Kidney (tissue), 14 donors: Measurements from ENCODE around the gene ECHDC3. TPM values are rescaled to one million over a fixed set of nuclear protein-coding genes. Genes with fewer than 3 reads are reported as not detected.

Experiments
- DNase-seq, 5 donors: peaks; one replicate each; pipeline ENCODE4 v3.0.0-alpha.2; 2013 to 2020
- FAIRE-seq: peaks from 2 replicates; lab custom pipeline; 2012; peaks lifted over from hg19 to GRCh38; lab: Jason Lieb, UNC
- H3K27ac ChIP-seq, 2 donors: one replicate each; pipeline ENCODE4 v1.7.0; 2013; ENCODE audit warnings: low read depth in 2 of 2, low read length in 2 of 2, inconsistent platforms in 1 of 2
- H3K27me3 ChIP-seq: one replicate; pipeline ENCODE4 v1.7.1; 2013; ENCODE audit warnings: low read length, inconsistent platforms; ENCODE audit not compliant: control insufficient read depth, insufficient read depth
- H3K36me3 ChIP-seq, 3 donors: one replicate each; pipeline versions ENCODE4 v1.7.0 to v1.7.1; 2013; ENCODE audit warnings: low read length in 3 of 3, control low read depth in 1 of 3, inconsistent platforms in 1 of 3; ENCODE audit not compliant: insufficient read depth in 3 of 3, control insufficient read depth in 2 of 3
- H3K4me1 ChIP-seq, 3 donors: one replicate each; pipeline versions ENCODE4 v1.7.0 to v1.7.1; 2013; ENCODE audit warnings: low read length in 3 of 3, inconsistent platforms in 1 of 3, low read depth in 1 of 3; ENCODE audit not compliant: control insufficient read depth in 2 of 3, insufficient read depth in 2 of 3
- H3K4me3 ChIP-seq, 3 donors: one replicate each; pipeline versions ENCODE4 v1.7.0 to v1.8.1; 2013; ENCODE audit warnings: low read length in 3 of 3, control low read depth in 1 of 3, inconsistent platforms in 1 of 3
- H3K9ac ChIP-seq, 3 donors: one replicate each; pipeline versions ENCODE4 v1.7.0 to v1.7.1; 2013; ENCODE audit warnings: low read length in 3 of 3, control low read depth in 1 of 3, inconsistent platforms in 1 of 3
- H3K9me3 ChIP-seq, 3 donors: one replicate each; pipeline versions ENCODE4 v1.7.0 to v1.7.1; 2013; ENCODE audit warnings: low read length in 3 of 3, control low read depth in 1 of 3, inconsistent platforms in 1 of 3; ENCODE audit not compliant: control insufficient read depth in 2 of 3, insufficient read depth in 1 of 3
- intact Hi-C: fragments of 100-400 bp; cut with DNase I; formaldehyde crosslinking; loops from one replicate; pipeline ENCODE4 v1.11.1; 2022
- polyA plus RNA-seq: library from polyadenylated mRNA; stranded (reverse); fragments of 350-450 nt; fragmentation: Illumina TruSeq; extraction: RNeasy Lipid Tissue Mini Kit (QIAGEN cat#74804); gene quantifications from one replicate; pipeline ENCODE4 v1.2.3, GENCODE V29; 2014; ENCODE audit warnings: low read depth, low replicate concordance; ENCODE audit not compliant: insufficient read depth
- total RNA-seq: library from RNA; stranded (reverse); fragmentation: NEBNext Ultra II Directional; extraction: Animal tissue kit (Norgen Biotek cat#: 25700); gene quantifications from one replicate; pipeline ENCODE4 v1.2.1, GENCODE V29; 2021
- TF ChIP-seq, protein P1 (sequence below): IDR thresholded peaks from 3 replicates; pipeline ENCODE4 v1.5.1; 2012; ENCODE audit warnings: mild to moderate bottlenecking, moderate library complexity, borderline replicate concordance; ENCODE audit not compliant: insufficient read depth; ENCODE audit errors: extremely low read depth
- donor health status: control.
- donor health status: control.
- donor health status: control.
- donor health status: control.
- donor health status: control.
- donor health status: DM: yes; HTN: yes; CAD: no.
- donor health status: Normal renal cell carcinoma (clear cell type).

The ECHDC3 gene
- total and polyA plus RNA-seq, 2 donors from 2014 or later: 32.4 to 132 TPM

- H3K27me3 ChIP-seq: no peaks in the 10 kb centered on the region
- H3K36me3 ChIP-seq: no peaks in the 10 kb centered on the region
- DNase-seq: peak in 2 of 5 donors; percentile 51 to 73
- intact Hi-C loops: no loop called here
- no peaks in the 10 kb centered on the region for H3K9me3 ChIP-seq
- no peaks in the 10 kb centered on the region for H3K4me1 ChIP-seq
- TF ChIP-seq, protein P1, sequence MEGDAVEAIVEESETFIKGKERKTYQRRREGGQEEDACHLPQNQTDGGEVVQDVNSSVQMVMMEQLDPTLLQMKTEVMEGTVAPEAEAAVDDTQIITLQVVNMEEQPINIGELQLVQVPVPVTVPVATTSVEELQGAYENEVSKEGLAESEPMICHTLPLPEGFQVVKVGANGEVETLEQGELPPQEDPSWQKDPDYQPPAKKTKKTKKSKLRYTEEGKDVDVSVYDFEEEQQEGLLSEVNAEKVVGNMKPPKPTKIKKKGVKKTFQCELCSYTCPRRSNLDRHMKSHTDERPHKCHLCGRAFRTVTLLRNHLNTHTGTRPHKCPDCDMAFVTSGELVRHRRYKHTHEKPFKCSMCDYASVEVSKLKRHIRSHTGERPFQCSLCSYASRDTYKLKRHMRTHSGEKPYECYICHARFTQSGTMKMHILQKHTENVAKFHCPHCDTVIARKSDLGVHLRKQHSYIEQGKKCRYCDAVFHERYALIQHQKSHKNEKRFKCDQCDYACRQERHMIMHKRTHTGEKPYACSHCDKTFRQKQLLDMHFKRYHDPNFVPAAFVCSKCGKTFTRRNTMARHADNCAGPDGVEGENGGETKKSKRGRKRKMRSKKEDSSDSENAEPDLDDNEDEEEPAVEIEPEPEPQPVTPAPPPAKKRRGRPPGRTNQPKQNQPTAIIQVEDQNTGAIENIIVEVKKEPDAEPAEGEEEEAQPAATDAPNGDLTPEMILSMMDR: no peak
- no peak overlapping the region for H3K9ac ChIP-seq
- no peak overlapping the region for H3K27ac ChIP-seq
- no peak for FAIRE-seq
- H3K4me3 ChIP-seq: no peak overlapping the region
Observed at GRCh38 chr10:11796474-11796873, 54.3 kb downstream of the ECHDC3 start.

- Histone ChIP-seq H3K9me3 (no peaks in the 10 kb centered on the region), H3K4me3 (no peak overlapping the region), H3K4me1 (no peaks in the 10 kb centered on the region), H3K36me3 (no peaks in the 10 kb centered on the region), H3K27me3 (no peaks in the 10 kb centered on the region), H3K9ac (no peak overlapping the region), H3K27ac (no peak overlapping the region)
- no peak for DNase-seq
- FAIRE-seq: no peak
- intact Hi-C loops: no loop called here
- TF ChIP-seq, protein P1: no peak
Observed at GRCh38 chr10:11797281-11797680, 55.1 kb downstream of the ECHDC3 start.

DNA sequence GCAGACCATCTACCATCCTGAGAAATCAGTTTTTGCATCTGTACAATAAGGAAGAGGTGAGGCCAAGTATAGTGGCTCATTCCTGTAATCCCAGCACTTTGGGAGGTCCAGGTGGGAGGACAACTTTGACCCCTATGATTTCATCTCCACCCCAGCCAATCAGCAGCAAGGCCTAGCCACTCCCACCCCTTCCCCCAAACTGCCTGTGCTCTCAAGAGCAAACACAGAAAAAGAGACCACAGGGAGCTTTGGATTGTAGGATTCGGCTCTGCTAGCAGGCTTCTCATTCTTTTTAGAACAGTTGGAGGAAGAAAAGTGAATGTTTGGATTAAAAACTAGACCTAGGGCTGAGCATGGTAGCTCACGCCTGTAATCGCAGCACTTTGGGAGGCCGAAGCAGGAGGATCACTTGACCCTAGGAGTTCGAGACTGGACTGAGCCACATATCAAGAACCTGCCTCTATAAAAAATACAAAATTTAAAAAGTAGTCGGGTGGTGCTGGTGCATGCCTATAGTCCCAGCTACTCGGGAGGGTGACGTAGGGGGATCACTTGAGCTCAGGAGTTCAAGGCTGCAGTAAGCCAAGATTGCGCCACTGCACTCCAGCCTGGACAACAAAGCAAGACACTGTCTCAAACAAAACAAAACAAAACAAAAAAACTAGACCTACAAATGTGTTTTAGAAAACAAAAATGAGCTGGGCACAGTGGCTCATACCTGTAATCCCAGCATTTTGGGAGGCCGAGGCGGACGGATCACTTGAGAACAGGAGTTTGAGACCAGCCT is 55.9 kb downstream of the ECHDC3 start:
- TF ChIP-seq, protein P1: no peak
- FAIRE-seq (no peak), DNase-seq (no peak)
- Histone ChIP-seq H3K36me3 (no peaks in the 10 kb centered on the region), H3K4me3 (no peak overlapping the region), H3K9me3 (no peaks in the 10 kb centered on the region), H3K27ac (no peak overlapping the region), H3K4me1 (no peaks in the 10 kb centered on the region), H3K27me3 (no peaks in the 10 kb centered on the region), H3K9ac (no peak overlapping the region)
- intact Hi-C loops: no loop called here
